Vagina (tissue), 2 donors: ENCODE measurements around the gene ARHGAP19. TPM values are rescaled to one million over a fixed set of nuclear protein-coding genes. Genes with fewer than 3 reads are reported as not detected.

Experiments
- DNase-seq, 2 donors: peaks; one replicate each; pipeline ENCODE4 v3.0.0-alpha.2; 2017; ENCODE audit errors: extremely low spot score in 2 of 2
- H3K27ac ChIP-seq: fragments of 200-600 bp; sonication (generic); one replicate; pipeline ENCODE4 v1.5.1; 2019
- H3K27me3 ChIP-seq: fragments of 200-600 bp; sonication (generic); one replicate; pipeline ENCODE4 v1.5.1; 2019
- H3K36me3 ChIP-seq, 2 donors: fragments of 200-600 bp; sonication (generic); one replicate each; pipeline ENCODE4 v1.5.1; 2017 to 2019
- H3K4me1 ChIP-seq: fragments of 200-600 bp; sonication (generic); one replicate; pipeline ENCODE4 v1.5.1; 2019
- H3K4me3 ChIP-seq, 2 donors: fragments of 200-600 bp; sonication (generic); 1 replicate in 1 of 2; 2 replicates in 1 of 2; pipeline ENCODE4 v1.5.1; 2016 to 2019
- H3K9me3 ChIP-seq: fragments of 200-600 bp; sonication (generic); one replicate; pipeline ENCODE4 v1.5.1; 2019
- POLR2A ChIP-seq, 2 donors: fragments of 450-650 bp; IDR thresholded peaks; one replicate each; pipeline ENCODE4 v1.6.1; 2017; ENCODE audit warnings: antibody characterized with exemption in 2 of 2, mild to moderate bottlenecking in 2 of 2, moderate library complexity in 2 of 2
- POLR2AphosphoS5 ChIP-seq, 2 donors: sonication (generic); formaldehyde crosslinking; IDR thresholded peaks; one replicate each; pipeline ENCODE4 v1.9.0; 2017; ENCODE audit warnings: antibody characterized with exemption in 2 of 2, mild to moderate bottlenecking in 2 of 2, low read depth in 1 of 2; ENCODE audit not compliant: insufficient read depth in 1 of 2
- intact Hi-C: fragments of 100-400 bp; cut with DNase I; formaldehyde crosslinking; loops from one replicate; pipeline ENCODE4 v1.15.1; 2023
- total RNA-seq: library from RNA; depleted of rRNA; stranded (reverse); fragments of >200 nt; gene quantifications from one replicate; pipeline ENCODE4 v1.2.3, GENCODE V29; 2016
- TF ChIP-seq, protein P1 (sequence below), 3 experiments: fragments of 450-650 bp in 2 of 3; fragments of 200-600 bp in 1 of 3; sonication (generic) in 1 of 3; IDR thresholded peaks; one replicate each; pipeline ENCODE4 v1.5.1; 2017 to 2019; ENCODE audit warnings: antibody characterized with exemption in 3 of 3, mild to moderate bottlenecking in 2 of 3, moderate library complexity in 2 of 3

Gene ARHGAP19
- total RNA-seq, 1 donor from 2014 or later, result 3.9 TPM

DNA sequence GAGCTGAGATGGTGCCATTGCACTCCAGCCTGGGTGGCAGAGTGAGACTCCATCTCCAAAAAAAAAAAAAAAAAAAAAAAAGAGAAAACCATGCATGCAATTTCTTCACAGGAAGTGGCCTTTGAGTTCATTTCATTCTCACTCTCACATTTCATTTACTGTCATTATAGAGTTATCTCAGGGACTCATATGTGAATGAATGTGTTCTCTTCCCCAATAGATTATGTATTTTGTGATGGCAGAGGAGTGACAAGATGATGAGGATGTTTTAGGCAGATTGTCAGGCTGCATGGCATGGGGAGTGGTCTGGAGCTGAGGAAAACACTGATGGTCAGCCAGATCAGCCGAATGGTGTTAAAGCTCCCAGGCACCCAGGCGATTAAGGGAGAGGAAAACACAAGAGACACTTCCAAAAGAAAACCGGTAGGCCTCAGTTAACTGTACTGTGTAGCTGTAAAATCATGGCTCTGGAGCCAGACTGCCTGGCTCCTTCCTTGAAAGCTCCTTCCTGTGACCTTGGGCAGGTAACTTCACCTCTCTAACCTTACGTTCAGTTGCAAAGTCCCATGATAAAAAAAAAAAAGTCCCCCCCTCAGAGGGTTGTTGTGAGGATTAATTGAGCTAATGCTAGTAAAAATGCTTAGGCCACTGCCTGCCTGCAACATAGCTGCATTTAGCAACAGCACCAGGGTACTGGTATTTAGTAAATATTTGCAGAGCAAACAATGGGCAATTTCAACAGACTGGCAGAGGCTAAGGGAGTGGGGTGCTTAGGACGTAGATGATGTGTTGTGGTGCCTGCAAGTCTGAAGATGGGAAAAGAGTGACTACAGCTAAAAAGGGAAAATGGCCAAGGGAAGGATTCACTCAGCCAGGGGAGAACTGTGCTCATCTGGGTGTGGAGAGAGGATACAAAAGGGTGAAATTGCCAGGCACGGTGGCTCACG, 35.2 kb upstream of the ARHGAP19 start:
- intact Hi-C loops, result no loop called here
- Histone ChIP-seq H3K9me3 (no peaks in the 10 kb centered on the region), H3K36me3 (no peaks in the 10 kb centered on the region), H3K4me1 (peaks cover 35% of the 10 kb centered on the region), H3K27me3 (no peaks in the 10 kb centered on the region), H3K4me3 (no peak overlapping the region), H3K27ac (no peak overlapping the region)
- DNase-seq, result no peak
- no peak for TF ChIP-seq POLR2A (IDR thresholded peaks at IDR 0.05)
- TF ChIP-seq, protein P1, sequence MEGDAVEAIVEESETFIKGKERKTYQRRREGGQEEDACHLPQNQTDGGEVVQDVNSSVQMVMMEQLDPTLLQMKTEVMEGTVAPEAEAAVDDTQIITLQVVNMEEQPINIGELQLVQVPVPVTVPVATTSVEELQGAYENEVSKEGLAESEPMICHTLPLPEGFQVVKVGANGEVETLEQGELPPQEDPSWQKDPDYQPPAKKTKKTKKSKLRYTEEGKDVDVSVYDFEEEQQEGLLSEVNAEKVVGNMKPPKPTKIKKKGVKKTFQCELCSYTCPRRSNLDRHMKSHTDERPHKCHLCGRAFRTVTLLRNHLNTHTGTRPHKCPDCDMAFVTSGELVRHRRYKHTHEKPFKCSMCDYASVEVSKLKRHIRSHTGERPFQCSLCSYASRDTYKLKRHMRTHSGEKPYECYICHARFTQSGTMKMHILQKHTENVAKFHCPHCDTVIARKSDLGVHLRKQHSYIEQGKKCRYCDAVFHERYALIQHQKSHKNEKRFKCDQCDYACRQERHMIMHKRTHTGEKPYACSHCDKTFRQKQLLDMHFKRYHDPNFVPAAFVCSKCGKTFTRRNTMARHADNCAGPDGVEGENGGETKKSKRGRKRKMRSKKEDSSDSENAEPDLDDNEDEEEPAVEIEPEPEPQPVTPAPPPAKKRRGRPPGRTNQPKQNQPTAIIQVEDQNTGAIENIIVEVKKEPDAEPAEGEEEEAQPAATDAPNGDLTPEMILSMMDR (IDR thresholded peaks at IDR 0.05), result no peak
- no peak for TF ChIP-seq POLR2AphosphoS5 (IDR thresholded peaks at IDR 0.05; ENCODE audit: insufficient read depth in 1 of 2, low read depth in 1 of 2)

DNA sequence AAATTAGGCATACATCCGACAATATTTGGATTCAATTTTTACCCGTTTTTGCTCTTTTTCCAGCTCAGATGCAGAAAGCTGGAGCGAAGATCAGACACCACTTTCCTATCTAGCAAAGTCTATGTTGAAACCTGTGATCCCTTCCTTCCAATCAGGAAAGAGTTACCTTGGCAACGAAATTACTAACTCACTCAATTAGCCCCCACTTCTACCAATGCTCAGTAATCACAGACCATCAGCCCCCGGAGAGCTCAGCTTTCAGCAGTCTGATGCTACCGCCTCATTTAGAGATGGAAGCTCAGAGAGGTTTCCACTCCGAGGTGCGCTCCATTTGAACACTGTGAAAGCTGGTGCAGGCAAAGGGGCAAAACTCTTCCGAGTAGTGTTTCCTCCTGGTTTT, 33.3 kb upstream of the ARHGAP19 start:
- Histone ChIP-seq H3K27ac (no peak overlapping the region), H3K4me3 (no peak overlapping the region), H3K4me1 (peaks cover 30% of the 10 kb centered on the region), H3K9me3 (no peaks in the 10 kb centered on the region), H3K27me3 (no peaks in the 10 kb centered on the region), H3K36me3 (no peaks in the 10 kb centered on the region)
- no peak for DNase-seq
- intact Hi-C loops, result no loop called here
- TF ChIP-seq, protein P1 (IDR thresholded peaks at IDR 0.05), result no peak
- TF ChIP-seq POLR2A (IDR thresholded peaks at IDR 0.05), result no peak
- TF ChIP-seq POLR2AphosphoS5 (IDR thresholded peaks at IDR 0.05; ENCODE audit: insufficient read depth in 1 of 2, low read depth in 1 of 2), result no peak

DNA sequence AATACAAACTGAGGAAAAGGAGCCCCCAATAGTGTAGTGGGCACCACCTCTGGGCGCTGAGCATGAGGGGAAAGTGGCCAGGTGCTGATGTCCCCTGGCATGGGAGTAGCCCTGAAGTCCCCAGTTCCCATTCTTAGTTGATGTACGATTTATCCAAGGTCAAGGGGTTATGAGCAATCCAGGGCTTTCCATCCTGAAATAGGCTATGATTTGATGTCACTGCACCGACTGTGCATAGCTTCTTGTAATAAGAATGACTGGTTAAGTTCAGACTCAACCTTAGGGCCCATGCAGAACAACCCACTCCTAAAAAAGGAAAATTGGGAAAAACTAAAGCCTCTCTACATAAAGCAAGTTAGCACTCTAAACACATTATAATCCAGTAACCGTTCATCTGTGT, 31.1 kb upstream of the ARHGAP19 start:
- H3K9me3 ChIP-seq, result no peaks in the 10 kb centered on the region
- no peak for TF ChIP-seq POLR2A (IDR thresholded peaks at IDR 0.05)
- no peak for TF ChIP-seq POLR2AphosphoS5 (IDR thresholded peaks at IDR 0.05; ENCODE audit: insufficient read depth in 1 of 2, low read depth in 1 of 2)
- TF ChIP-seq, protein P1 (IDR thresholded peaks at IDR 0.05), result no peak
- H3K36me3 ChIP-seq, result no peaks in the 10 kb centered on the region
- H3K4me3 ChIP-seq, result no peak overlapping the region
- intact Hi-C loops, result no loop called here
- peaks cover 24% of the 10 kb centered on the region for H3K4me1 ChIP-seq
- no peak for DNase-seq
- H3K27ac ChIP-seq, result no peak overlapping the region
- no peaks in the 10 kb centered on the region for H3K27me3 ChIP-seq

DNA sequence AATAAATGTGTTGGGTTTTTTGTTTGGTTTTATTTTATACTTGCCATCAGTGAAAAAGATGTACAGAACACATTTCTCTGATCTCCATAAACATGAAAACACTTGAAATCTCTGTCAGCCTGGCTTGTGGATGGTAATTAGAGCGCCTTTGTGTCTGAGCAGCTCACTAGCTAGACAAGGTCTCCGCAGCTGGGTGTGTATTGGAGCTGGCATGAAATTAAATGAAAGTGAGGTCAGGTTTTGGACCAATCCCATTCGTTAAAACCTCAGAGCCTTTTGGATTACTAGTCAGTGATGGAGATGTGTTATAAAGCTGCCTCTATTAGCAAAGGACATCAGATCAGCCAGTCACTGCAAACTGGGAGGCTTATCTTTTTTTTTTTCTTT, 29.4 kb upstream of the ARHGAP19 start:
- intact Hi-C loops, result no loop called here
- H3K36me3 ChIP-seq, result no peaks in the 10 kb centered on the region
- no peaks in the 10 kb centered on the region for H3K27me3 ChIP-seq
- H3K27ac ChIP-seq, result no peak overlapping the region
- H3K4me3 ChIP-seq, result no peak overlapping the region
- no peak for TF ChIP-seq POLR2AphosphoS5 (IDR thresholded peaks at IDR 0.05; ENCODE audit: insufficient read depth in 1 of 2, low read depth in 1 of 2)
- TF ChIP-seq POLR2A (IDR thresholded peaks at IDR 0.05), result no peak
- TF ChIP-seq, protein P1 (IDR thresholded peaks at IDR 0.05), result no peak
- no peaks in the 10 kb centered on the region for H3K9me3 ChIP-seq
- peaks cover 31% of the 10 kb centered on the region for H3K4me1 ChIP-seq
- no peak for DNase-seq
